Fibroblast of lung (primary cell): ENCODE data around the gene HACD4. TPM values are rescaled to one million over a fixed set of nuclear protein-coding genes. Genes with fewer than 3 reads are reported as not detected.

Experiments used
- DNase-seq, 2 donors: peaks; one replicate each; pipeline versions ENCODE4 v3.0.0 to v3.0.0-alpha.2; 2010; ENCODE audit warnings: low read depth in 2 of 2
- H2AFZ ChIP-seq: 2 replicates; pipeline ENCODE4 v1.5.1; 2012; ENCODE audit warnings: low read length, control low read depth, inconsistent platforms
- H3K27ac ChIP-seq: 2 replicates; pipeline ENCODE4 v1.5.1; 2011; ENCODE audit warnings: low read length, control low read depth; ENCODE audit not compliant: insufficient read depth
- H3K27me3 ChIP-seq: 2 replicates; pipeline ENCODE4 v1.5.1; 2011; ENCODE audit warnings: mild to moderate bottlenecking, low read length; ENCODE audit not compliant: control insufficient read depth, insufficient read depth
- H3K36me3 ChIP-seq: 2 replicates; pipeline ENCODE4 v1.5.1; 2011; ENCODE audit warnings: low read length; ENCODE audit not compliant: control insufficient read depth, insufficient read depth
- H3K4me1 ChIP-seq: 2 replicates; pipeline ENCODE4 v1.5.1; 2011; ENCODE audit warnings: low read length; ENCODE audit not compliant: control insufficient read depth, insufficient read depth; ENCODE audit errors: extremely low read depth
- H3K4me2 ChIP-seq: 2 replicates; pipeline ENCODE4 v1.5.1; 2011; ENCODE audit warnings: low read length, control low read depth; ENCODE audit not compliant: insufficient read depth; ENCODE audit errors: extremely low read depth
- H3K4me3 ChIP-seq, 4 experiments: fragments of 200-600 bp in 1 of 4; sonication (generic) in 1 of 4; replicated peaks in 1 of 4; 2 replicates each; pipeline ENCODE4 v1.5.1; 2011 to 2016; ENCODE audit warnings: low read length in 4 of 4, low read depth in 3 of 4, mild to moderate bottlenecking in 3 of 4, control low read depth in 2 of 4, inconsistent platforms in 1 of 4, mixed read lengths in 1 of 4; ENCODE audit not compliant: insufficient read depth in 1 of 4; ENCODE audit errors: control extremely low read depth in 1 of 4
- H3K79me2 ChIP-seq: 2 replicates; pipeline ENCODE4 v1.5.1; 2012; ENCODE audit warnings: mild to moderate bottlenecking, low read length, inconsistent platforms; ENCODE audit not compliant: control insufficient read depth, insufficient read depth
- H3K9ac ChIP-seq: 2 replicates; pipeline ENCODE4 v1.5.1; 2011; ENCODE audit warnings: mild to moderate bottlenecking, low read length, control low read depth; ENCODE audit not compliant: insufficient read depth
- H3K9me3 ChIP-seq: 2 replicates; pipeline ENCODE4 v1.5.1; 2012; ENCODE audit warnings: low read depth, low read length; ENCODE audit not compliant: control insufficient read depth, insufficient read depth
- H4K20me1 ChIP-seq: 2 replicates; pipeline ENCODE4 v1.5.1; 2011; ENCODE audit warnings: low read length; ENCODE audit not compliant: control insufficient read depth, insufficient read depth; ENCODE audit errors: extremely low read depth
- EZH2 ChIP-seq: IDR thresholded peaks from 2 replicates; pipeline ENCODE4 v1.5.1; 2012; ENCODE audit warnings: low read length, control low read depth, mild to moderate bottlenecking; ENCODE audit errors: missing control alignments
- polyA plus RNA-seq, 2 donors: library from polyadenylated mRNA; depleted of rRNA in 1 of 2; stranded (reverse) in 1 of 2; unstranded in 1 of 2; fragments of >200 nt; gene quantifications; 2 replicates each; pipeline ENCODE4 v1.2.1, GENCODE V29; 2011 to 2012; ENCODE audit warnings: missing spikeins in 1 of 2
- total RNA-seq: library from RNA; depleted of rRNA; stranded (reverse); fragments of >200 nt; gene quantifications from 2 replicates; pipeline ENCODE4 v1.2.1, GENCODE V29; 2014
- TF ChIP-seq, protein P1 (sequence below), 2 donors: IDR thresholded peaks in 1 of 2; conservative IDR thresholded peaks in 1 of 2; 1 replicate in 1 of 2; 2 replicates in 1 of 2; pipeline ENCODE4 v1.5.1; 2011 to 2012; ENCODE audit warnings: low read length in 2 of 2, control low read depth in 1 of 2, inconsistent platforms in 1 of 2, low read depth in 1 of 2, mild to moderate bottlenecking in 1 of 2

Gene HACD4
- total and polyA plus RNA-seq, 2 donors (not counting 1 experiment from before 2014, with no cell fraction given) = 24.9 to 27.1 TPM

DNA sequence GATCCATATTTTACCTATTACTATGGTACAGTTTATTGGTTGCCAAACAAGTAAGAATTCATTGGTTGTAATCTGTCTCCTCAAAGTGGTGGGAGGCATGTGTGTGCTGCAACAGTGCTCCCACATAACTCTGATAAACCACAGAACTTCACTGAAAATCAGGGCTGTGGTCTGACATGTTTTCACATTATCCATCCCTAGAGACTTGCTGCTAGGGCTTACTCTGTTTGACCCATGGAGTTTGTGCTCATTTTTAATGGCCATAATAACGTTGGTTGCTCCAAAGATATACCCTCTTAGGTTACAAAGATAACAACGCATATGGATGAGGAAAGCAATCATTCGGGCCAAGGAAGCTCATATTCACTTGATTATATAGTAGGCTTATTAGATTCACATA lies 37.0 kb downstream of the HACD4 start:
- no peak overlapping the region for H3K9ac ChIP-seq
- TF ChIP-seq EZH2 = no peak
- TF ChIP-seq, protein P1, sequence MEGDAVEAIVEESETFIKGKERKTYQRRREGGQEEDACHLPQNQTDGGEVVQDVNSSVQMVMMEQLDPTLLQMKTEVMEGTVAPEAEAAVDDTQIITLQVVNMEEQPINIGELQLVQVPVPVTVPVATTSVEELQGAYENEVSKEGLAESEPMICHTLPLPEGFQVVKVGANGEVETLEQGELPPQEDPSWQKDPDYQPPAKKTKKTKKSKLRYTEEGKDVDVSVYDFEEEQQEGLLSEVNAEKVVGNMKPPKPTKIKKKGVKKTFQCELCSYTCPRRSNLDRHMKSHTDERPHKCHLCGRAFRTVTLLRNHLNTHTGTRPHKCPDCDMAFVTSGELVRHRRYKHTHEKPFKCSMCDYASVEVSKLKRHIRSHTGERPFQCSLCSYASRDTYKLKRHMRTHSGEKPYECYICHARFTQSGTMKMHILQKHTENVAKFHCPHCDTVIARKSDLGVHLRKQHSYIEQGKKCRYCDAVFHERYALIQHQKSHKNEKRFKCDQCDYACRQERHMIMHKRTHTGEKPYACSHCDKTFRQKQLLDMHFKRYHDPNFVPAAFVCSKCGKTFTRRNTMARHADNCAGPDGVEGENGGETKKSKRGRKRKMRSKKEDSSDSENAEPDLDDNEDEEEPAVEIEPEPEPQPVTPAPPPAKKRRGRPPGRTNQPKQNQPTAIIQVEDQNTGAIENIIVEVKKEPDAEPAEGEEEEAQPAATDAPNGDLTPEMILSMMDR (conservative IDR thresholded peaks at IDR 0.05 in 1 of 2, IDR thresholded peaks at IDR 0.05 in 1 of 2; ENCODE audit: low read depth in 1 of 2, low read length in 2 of 2) = no peak
- H4K20me1 ChIP-seq = no peaks in the 10 kb centered on the region
- no peaks in the 10 kb centered on the region for H3K27me3 ChIP-seq
- H3K36me3 ChIP-seq = peaks cover 7% of the 10 kb centered on the region
- H3K27ac ChIP-seq = no peak overlapping the region
- H3K4me1 ChIP-seq = no peaks in the 10 kb centered on the region
- no peak overlapping the region for H3K4me3 ChIP-seq
- no peak overlapping the region for H2AFZ ChIP-seq
- no peaks in the 10 kb centered on the region for H3K9me3 ChIP-seq
- no peak for DNase-seq
- H3K4me2 ChIP-seq = no peak overlapping the region
- H3K79me2 ChIP-seq = no peaks in the 10 kb centered on the region

DNA sequence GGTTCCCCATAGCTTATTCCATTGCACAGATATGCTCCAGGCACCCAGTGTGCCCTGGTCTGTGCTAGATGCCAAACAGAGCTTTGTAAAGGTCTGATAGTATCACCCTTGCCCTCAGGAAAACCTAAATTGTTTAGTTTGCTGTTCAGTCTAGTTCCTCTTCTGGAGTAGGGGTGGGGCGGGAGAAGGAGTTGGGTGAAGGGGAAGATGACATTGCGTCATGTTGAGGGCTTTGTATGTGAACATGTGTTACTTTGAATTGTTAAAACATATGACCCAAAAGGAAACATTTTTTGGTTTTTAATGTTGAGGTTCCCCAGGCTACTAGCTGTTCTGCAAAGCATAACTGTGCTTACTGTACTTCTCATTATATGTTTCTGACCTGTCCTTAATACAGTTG lies 40.6 kb downstream of the HACD4 start:
- H3K27me3 ChIP-seq = no peaks in the 10 kb centered on the region
- H3K9ac ChIP-seq = no peak overlapping the region
- H3K27ac ChIP-seq = no peak overlapping the region
- H3K4me3 ChIP-seq = no peak overlapping the region
- H3K4me2 ChIP-seq = no peak overlapping the region
- peaks cover 7% of the 10 kb centered on the region for H3K36me3 ChIP-seq
- H3K4me1 ChIP-seq = peaks cover 4% of the 10 kb centered on the region
- TF ChIP-seq, protein P1 (conservative IDR thresholded peaks at IDR 0.05 in 1 of 2, IDR thresholded peaks at IDR 0.05 in 1 of 2; ENCODE audit: low read depth in 1 of 2, low read length in 2 of 2) = no peak
- TF ChIP-seq EZH2 = no peak
- H3K79me2 ChIP-seq = no peaks in the 10 kb centered on the region
- DNase-seq = no peak
- H2AFZ ChIP-seq = no peak overlapping the region
- no peaks in the 10 kb centered on the region for H3K9me3 ChIP-seq
- no peaks in the 10 kb centered on the region for H4K20me1 ChIP-seq

DNA sequence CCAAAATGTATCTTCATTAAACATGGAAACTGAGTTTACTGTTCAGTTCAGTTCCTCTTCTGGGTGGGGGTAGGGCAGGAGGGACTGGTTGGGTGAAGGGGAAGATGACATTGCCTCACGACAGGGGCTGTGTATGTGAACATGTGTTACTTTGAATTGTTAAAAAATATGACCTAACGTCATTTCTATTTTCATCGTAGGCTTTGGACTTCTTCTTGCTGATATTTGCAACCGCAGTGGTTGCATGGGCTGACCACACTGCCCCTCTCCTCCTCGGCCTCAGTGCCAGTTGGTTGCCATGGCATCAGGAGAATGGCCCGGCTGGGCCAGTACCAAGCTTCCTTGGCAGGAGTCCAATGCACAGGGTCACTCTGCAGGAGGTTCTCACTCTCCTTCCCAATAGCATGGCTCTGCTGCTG lies 41.5 kb downstream of the HACD4 start:
- no peaks in the 10 kb centered on the region for H3K9me3 ChIP-seq
- H3K4me1 ChIP-seq = peaks cover 4% of the 10 kb centered on the region
- H3K9ac ChIP-seq = no peak overlapping the region
- H3K27ac ChIP-seq = no peak overlapping the region
- no peak overlapping the region for H2AFZ ChIP-seq
- H3K36me3 ChIP-seq = peaks cover 5% of the 10 kb centered on the region
- no peak overlapping the region for H3K4me3 ChIP-seq
- no peaks in the 10 kb centered on the region for H4K20me1 ChIP-seq
- TF ChIP-seq, protein P1 (conservative IDR thresholded peaks at IDR 0.05 in 1 of 2, IDR thresholded peaks at IDR 0.05 in 1 of 2; ENCODE audit: low read depth in 1 of 2, low read length in 2 of 2) = no peak
- no peak for TF ChIP-seq EZH2
- no peaks in the 10 kb centered on the region for H3K27me3 ChIP-seq
- DNase-seq = peak in 1 of 2 donors; percentile 33
- no peak overlapping the region for H3K4me2 ChIP-seq
- H3K79me2 ChIP-seq = no peaks in the 10 kb centered on the region
